SK-N-SH (cell line): ENCODE measurements around the gene GJA9. TPM values are rescaled to one million over a fixed set of nuclear protein-coding genes. Genes with fewer than 3 reads are reported as not detected.

Source experiments
- CTCF ChIA-PET: fragments of 300-600, 350-600 bp; formaldehyde crosslinking; extraction: SDS; loops from one replicate; lab custom pipeline; 2021; lab: Yijun Ruan, JAX
- POLR2A ChIA-PET: fragments of 350-600 bp; sonication (Branson Sonifier 250); formaldehyde crosslinking; extraction: SDS; loops from one replicate; lab custom pipeline; 2020; ENCODE audit warnings: antibody characterized with exemption, inconsistent platforms; lab: Yijun Ruan, JAX
- DNase-seq: peaks from one replicate; pipeline ENCODE4 v3.0.0; 2012
- H2AFZ ChIP-seq: fragments of 200-600 bp; sonication (generic); 2 replicates; pipeline ENCODE4 v1.8.1; 2016; ENCODE audit warnings: antibody characterized with exemption, mild to moderate bottlenecking, low read depth
- H3F3A ChIP-seq: fragments of 200-600 bp; sonication (generic); replicated peaks from 2 replicates; pipeline ENCODE3; 2016; ENCODE audit warnings: antibody characterized with exemption, mild to moderate bottlenecking; ENCODE audit not compliant: insufficient read depth
- H3K27ac ChIP-seq, 2 experiments: fragments of 200-500 bp in 1 of 2; fragments of 200-600 bp in 1 of 2; sonication (Bioruptor generic) in 1 of 2; sonication (generic), shearing (Covaris generic) in 1 of 2; 2 replicates each; pipeline versions ENCODE4 v1.5.1 to v1.6.1; 2014 to 2016; ENCODE audit warnings: low read depth in 2 of 2, inconsistent platforms in 1 of 2, low read length in 1 of 2, mild to moderate bottlenecking in 1 of 2, mixed read lengths in 1 of 2
- H3K27me3 ChIP-seq: fragments of 200-600 bp; sonication (generic), shearing (Covaris generic); 2 replicates; pipeline ENCODE4 v1.6.1; 2016; ENCODE audit warnings: mixed run types; ENCODE audit not compliant: insufficient read depth
- H3K36me3 ChIP-seq, 2 experiments: fragments of 200-500 bp in 1 of 2; fragments of 200-600 bp in 1 of 2; sonication (Bioruptor generic) in 1 of 2; sonication (generic) in 1 of 2; replicated peaks in 1 of 2; 2 replicates each; pipeline versions ENCODE3 to v1.5.1; 2014 to 2016; ENCODE audit warnings: low read length in 1 of 2, mild to moderate bottlenecking in 1 of 2; ENCODE audit not compliant: insufficient read depth in 2 of 2, control insufficient read depth in 1 of 2
- H3K4me1 ChIP-seq, 2 experiments: fragments of 200-500 bp in 1 of 2; fragments of 200-600 bp in 1 of 2; sonication (Bioruptor generic) in 1 of 2; sonication (generic), shearing (Covaris generic) in 1 of 2; 2 replicates each; pipeline versions ENCODE4 v1.5.1 to v1.6.1; 2014 to 2016; ENCODE audit warnings: low read depth in 1 of 2, low read length in 1 of 2, mixed run types in 1 of 2; ENCODE audit not compliant: insufficient read depth in 2 of 2, control insufficient read depth in 1 of 2
- H3K4me2 ChIP-seq: fragments of 200-600 bp; sonication (generic), shearing (Covaris generic); 2 replicates; pipeline ENCODE4 v1.6.1; 2017; ENCODE audit warnings: mixed run types
- H3K4me3 ChIP-seq, 2 experiments: fragments of 200-500 bp in 1 of 2; fragments of 200-600 bp in 1 of 2; sonication (Bioruptor generic) in 1 of 2; sonication (generic), shearing (Covaris generic) in 1 of 2; 2 replicates each; pipeline versions ENCODE4 v1.5.1 to v1.8.1; 2014 to 2016; ENCODE audit warnings: low read depth in 2 of 2, inconsistent platforms in 1 of 2, low read length in 1 of 2, mild to moderate bottlenecking in 1 of 2, mixed read lengths in 1 of 2, moderate library complexity in 1 of 2
- H3K79me2 ChIP-seq: fragments of 200-600 bp; sonication (generic); 2 replicates; pipeline ENCODE4 v1.8.1; 2017; ENCODE audit warnings: mild to moderate bottlenecking; ENCODE audit not compliant: insufficient read depth
- H3K9ac ChIP-seq: fragments of 200-600 bp; sonication (generic); 2 replicates; pipeline ENCODE4 v1.6.1; 2017; ENCODE audit warnings: mixed run types
- H3K9me2 ChIP-seq: fragments of 200-600 bp; sonication (generic); 2 replicates; pipeline ENCODE4 v1.6.1; 2017; ENCODE audit warnings: mixed run types
- H3K9me3 ChIP-seq: fragments of 200-600 bp; sonication (generic); 2 replicates; pipeline ENCODE4 v1.6.1; 2017; ENCODE audit warnings: mixed run types, mild to moderate bottlenecking, moderate library complexity
- H4K20me1 ChIP-seq: fragments of 200-600 bp; sonication (generic); 2 replicates; pipeline ENCODE4 v1.6.1; 2017; ENCODE audit warnings: mild to moderate bottlenecking, mixed run types; ENCODE audit not compliant: insufficient read depth
- EP300 ChIP-seq, 2 experiments: IDR thresholded peaks; 2 replicates each; pipeline versions ENCODE4 v1.4.0 to v1.6.1; 2012; ENCODE audit warnings: borderline replicate concordance in 1 of 2, low read depth in 1 of 2, low read length in 1 of 2
- GATA2 ChIP-seq: sonication (generic); formaldehyde crosslinking; IDR thresholded peaks from 2 replicates; pipeline ENCODE4 v1.5.0; 2020; ENCODE audit warnings: mild to moderate bottlenecking, missing genetic modification reagents
- IRF3 ChIP-seq: fragments of 150-350 bp; IDR thresholded peaks from 2 replicates; pipeline ENCODE4 v1.6.1; 2016; ENCODE audit warnings: mild to moderate bottlenecking, low read depth, low read length
- JUND ChIP-seq: IDR thresholded peaks from 2 replicates; pipeline ENCODE4 v1.4.0; 2012
- MEF2A ChIP-seq: IDR thresholded peaks from 2 replicates; pipeline ENCODE4 v1.4.0; 2012; ENCODE audit warnings: low read depth, borderline replicate concordance
- PBX3 ChIP-seq: IDR thresholded peaks from 2 replicates; pipeline ENCODE4; 2012
- POLR2AphosphoS5 ChIP-seq: IDR thresholded peaks from 2 replicates; pipeline ENCODE4 v1.6.1; 2012; ENCODE audit warnings: low read depth, low read length
- RXRA ChIP-seq: IDR thresholded peaks from 2 replicates; pipeline ENCODE4 v1.4.0; 2012; ENCODE audit warnings: low read depth, mild to moderate bottlenecking, borderline replicate concordance
- SMC3 ChIP-seq: IDR thresholded peaks from 2 replicates; pipeline ENCODE4 v1.6.1; 2012; ENCODE audit warnings: low read depth, low read length, improper control_type of control experiment
- TCF12 ChIP-seq: IDR thresholded peaks from 2 replicates; pipeline ENCODE4 v1.4.0; 2012
- WGBS: methylation state at CpG from one replicate; pipeline ENCODE4 v1.1.6; 2017; ENCODE audit warnings: low lambda C conversion rate; 5-methylcytosine and 5-hydroxymethylcytosine counted together
- polyA plus RNA-seq, 3 experiments: library from polyadenylated mRNA; depleted of rRNA; stranded (reverse); fragments of >200 nt; gene quantifications; 2 replicates each; pipeline ENCODE4 v1.2.3, GENCODE V29; 2012

GJA9 gene
- polyA plus RNA-seq, 1 of the 3 experiments (the other 2 are of a cell fraction): not detected

- 58% methylated on average over 3 of the region's 3 CpGs for WGBS
- no peaks in the 10 kb centered on the region for H3K9me2 ChIP-seq
- H3K9ac ChIP-seq: no peak overlapping the region
- no peak overlapping the region for H3K4me3 ChIP-seq
- ChIA-PET POLR2A (no interaction called here), CTCF (interaction anchor here (0.8 to 4.9 kb wide), 16 partner anchors 10 to 840 kb away, joined by 3 to 58 read pairs (median 5); no protein-coding TSS in a partner anchor)
- H3K27me3 ChIP-seq: peaks cover 24% of the 10 kb centered on the region; the same call in 1 of the 2 replicates
- no peaks in the 10 kb centered on the region for H3K79me2 ChIP-seq
- no peak for TF ChIP-seq GATA2
- TF ChIP-seq RXRA: no peak
- no peak for TF ChIP-seq MEF2A
- TF ChIP-seq TCF12: no peak
- TF ChIP-seq PBX3: no peak
- no peak for TF ChIP-seq POLR2AphosphoS5
- TF ChIP-seq JUND: no peak
- no peaks in the 10 kb centered on the region for H3K9me3 ChIP-seq
- DNase-seq: no peak
- peaks cover 16 to 18% of the 10 kb centered on the region in 2 experiments for H3K36me3 ChIP-seq
- no peak overlapping the region for H3K4me2 ChIP-seq
- H4K20me1 ChIP-seq: no peaks in the 10 kb centered on the region
- no peaks in the 10 kb centered on the region for H3K4me1 ChIP-seq
- no peak overlapping the region for H2AFZ ChIP-seq
- peaks cover 4% of the 10 kb centered on the region for H3F3A ChIP-seq
- H3K27ac ChIP-seq: no peak overlapping the region
These were observed 47.1 kb downstream of the GJA9 start for GRCh38 chr1:38834221-38834782.

GRCh38 chr1:38833146-38833545 lies 48.2 kb downstream of the GJA9 start:
- peaks cover 5 to 7% of the 10 kb centered on the region in 2 experiments for H3K36me3 ChIP-seq
- TF ChIP-seq JUND (no peak), EP300 (IDR thresholded peaks at IDR 0.05; ENCODE audit: borderline replicate concordance in 1 of 2, low read depth in 1 of 2, low read length in 1 of 2) (no peak), SMC3 (no peak), IRF3 (no peak)
- TF ChIP-seq, all 33 proteins: peak for 0
- Histone ChIP-seq H2AFZ (no peak overlapping the region), H3K9me2 (no peaks in the 10 kb centered on the region), H3K4me1 (no peaks in the 10 kb centered on the region), H3F3A (peaks cover 4% of the 10 kb centered on the region), H4K20me1 (no peaks in the 10 kb centered on the region), H3K27me3 (peaks cover 27% of the 10 kb centered on the region; the same call in 1 of the 2 replicates), H3K27ac (no peak overlapping the region), H3K9me3 (no peaks in the 10 kb centered on the region), H3K9ac (no peak overlapping the region), H3K79me2 (no peaks in the 10 kb centered on the region), H3K4me2 (no peak overlapping the region), H3K4me3 (no peak overlapping the region)
- DNase-seq: no peak
- CTCF ChIA-PET: interaction anchor here (1.1 to 4.9 kb wide), 5 partner anchors 9 to 806 kb away, joined by 3 to 58 read pairs (median 5); no protein-coding TSS in a partner anchor
- 29% methylated on average over 3 of the region's 3 CpGs for WGBS
- POLR2A ChIA-PET: no interaction called here
